Measurements from ENCODE around the gene MAP1LC3B.

The MAP1LC3B gene

DNA sequence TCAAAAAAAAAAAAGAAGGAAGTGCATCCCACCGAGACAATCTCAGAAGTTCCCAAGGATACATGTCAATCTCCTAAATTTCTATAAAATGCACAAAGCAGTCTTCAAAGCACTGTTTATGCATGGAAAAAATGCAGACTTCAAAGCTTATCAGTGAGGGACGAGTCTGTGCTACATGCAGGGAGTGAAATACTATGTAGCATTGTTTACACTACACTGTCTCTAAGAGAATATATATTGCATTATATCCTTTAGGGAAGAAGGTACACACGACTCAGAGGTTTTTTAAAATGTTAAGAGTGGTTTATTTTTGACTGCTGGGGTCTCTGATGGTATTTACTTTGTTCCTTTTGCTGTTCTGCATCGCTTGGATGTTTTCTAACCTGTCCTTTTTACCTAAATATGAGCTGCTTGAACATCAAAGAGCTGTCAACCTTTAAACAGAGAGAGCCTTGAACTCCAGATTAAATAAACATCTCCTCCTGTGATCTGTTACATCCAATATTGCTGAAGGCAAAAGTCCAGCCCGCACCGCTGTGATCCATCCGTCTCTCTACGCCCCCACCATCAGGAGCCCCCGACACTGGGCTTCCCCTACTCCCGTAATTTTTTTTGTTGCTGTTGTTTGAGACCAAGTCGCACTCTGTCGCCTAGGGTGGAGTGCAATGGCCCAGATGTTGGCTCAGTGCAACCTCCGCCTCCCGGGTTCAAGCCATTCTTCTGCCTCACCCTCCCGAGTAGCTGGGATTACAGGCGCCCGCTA is 9.9 kb upstream of the MAP1LC3B start:
- H4K91ac ChIP-seq (ENCODE audit: low read length) = no peak overlapping the region

DNA sequence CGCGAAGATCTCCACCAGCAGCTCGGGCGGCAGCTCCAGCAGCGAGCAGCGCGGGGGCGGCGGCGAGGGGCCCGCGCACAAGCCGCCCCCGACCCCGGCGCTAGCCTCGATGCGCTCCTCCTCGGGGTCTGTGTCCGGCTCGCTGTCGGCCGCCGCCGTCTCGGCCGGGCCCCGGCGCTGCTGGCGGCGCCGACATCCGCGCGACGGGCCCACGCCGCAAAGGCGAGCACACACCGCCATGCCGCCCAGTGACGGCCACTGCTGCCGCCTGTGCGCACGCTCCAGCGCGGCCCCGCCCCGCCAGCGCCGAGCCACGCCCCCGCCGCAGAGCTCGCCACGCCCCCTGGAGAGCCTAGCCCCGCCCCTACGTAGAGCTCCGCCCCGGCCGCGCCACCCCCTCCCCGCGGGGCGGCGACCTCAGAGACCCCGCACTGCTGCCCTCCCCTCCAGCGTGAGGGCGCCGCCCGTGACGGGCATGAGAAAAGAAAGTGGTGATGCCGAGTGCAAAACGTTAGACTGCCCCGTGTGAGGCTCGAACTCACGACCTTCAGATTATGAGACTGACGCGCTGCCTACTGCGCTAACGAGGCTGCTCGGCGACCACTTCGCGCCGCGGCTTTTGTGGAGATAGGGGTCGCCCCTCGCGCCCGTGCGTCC is 8.5 kb upstream of the MAP1LC3B start, which contains the start of gene FBXO31:
TSS of gene FBXO31 (minus strand) at position 272 of the 657 bp plus-strand sequence. CDS start at position 240, 32 bp downstream.
- Histone ChIP-seq H3K27ac (ENCODE audit: low read length, poor library complexity, severe bottlenecking) (peak within 1 kb of the TSS; percentile 61), H3K4ac (ENCODE audit: low read depth in 1 of 2, low read length in 2 of 2) (peak within 1 kb of the TSS; percentile 75), H3K9ac (ENCODE audit: low read length) (peak within 1 kb of the TSS; percentile 92), H3K4me1 (ENCODE audit: control insufficient read depth, insufficient read depth, low read depth, low read length) (peaks cover 23% of the 10 kb centered on the region), H3K79me1 (replicated peaks; ENCODE audit: low read length, poor library complexity, severe bottlenecking) (peaks cover 10% of the 10 kb centered on the region), H2BK5ac (ENCODE audit: low read depth, low read length, poor library complexity, severe bottlenecking) (no peak within 1 kb of the TSS), H2BK120ac (ENCODE audit: low read depth, low read length) (peak within 1 kb of the TSS; percentile 95), H4K91ac (ENCODE audit: low read length) (peak within 1 kb of the TSS; percentile 82), H2AFZ (ENCODE audit: low read depth, low read length) (peak within 1 kb of the TSS; percentile 33), H2AK5ac (ENCODE audit: low read length, severe bottlenecking) (no peak within 1 kb of the TSS), H2BK12ac (ENCODE audit: low read length in 2 of 2) (peak within 1 kb of the TSS in 1 of 2 experiments; percentile 52), H3K27me3 (ENCODE audit: control insufficient read depth in 1 of 2, insufficient read depth in 1 of 2, low read length in 2 of 2) (no peaks in the 10 kb centered on the region), H2BK15ac (ENCODE audit: low read depth, poor library complexity, severe bottlenecking) (peak within 1 kb of the TSS; percentile 73), H3K23ac (ENCODE audit: low read length in 2 of 2) (peak within 1 kb of the TSS in 1 of 2 experiments; percentile 57), H3K4me3 (ENCODE audit: insufficient read depth in 1 of 2, low read depth in 1 of 2, low read length in 2 of 2) (peak within 1 kb of the TSS; percentile 89 to 93), H3K4me2 (ENCODE audit: low read length, poor library complexity, severe bottlenecking) (peak within 1 kb of the TSS; percentile 96), H3K18ac (ENCODE audit: low read depth in 1 of 2, low read length in 2 of 2) (peak within 1 kb of the TSS; percentile 79 to 82), H4K8ac (ENCODE audit: low read length) (peak within 1 kb of the TSS; percentile 86), H3K14ac (ENCODE audit: low read length in 2 of 2) (peak within 1 kb of the TSS in 1 of 2 experiments; percentile 60), H3K36me3 (ENCODE audit: control insufficient read depth in 1 of 2, insufficient read depth in 2 of 2, low read depth in 1 of 2, low read length in 2 of 2) (peaks cover 0 to 3% of the 10 kb centered on the region in 2 experiments), H3K9me3 (ENCODE audit: control insufficient read depth, low read length) (no peaks in the 10 kb centered on the region)
- under 1% methylated on average over 60 of the region's 92 CpGs for WGBS
- peak; percentile 93 for DNase-seq

More for the DNA sequence above, 9.9 kb upstream of the MAP1LC3B start:
- Histone ChIP-seq H3K23ac (ENCODE audit: low read length in 2 of 2) (no peak overlapping the region), H3K4ac (ENCODE audit: low read depth in 1 of 2, low read length in 2 of 2) (no peak overlapping the region), H2BK15ac (ENCODE audit: low read depth, poor library complexity, severe bottlenecking) (no peak overlapping the region), H3K27me3 (ENCODE audit: control insufficient read depth in 1 of 2, insufficient read depth in 1 of 2, low read length in 2 of 2) (no peaks in the 10 kb centered on the region), H3K4me2 (ENCODE audit: low read length, poor library complexity, severe bottlenecking) (peak overlapping the region; percentile 70), H2BK12ac (ENCODE audit: low read length in 2 of 2) (no peak overlapping the region), H3K4me3 (ENCODE audit: insufficient read depth in 1 of 2, low read depth in 1 of 2, low read length in 2 of 2) (peak overlapping the region; percentile 89 to 93), H3K27ac (ENCODE audit: low read length, poor library complexity, severe bottlenecking) (no peak overlapping the region), H2BK120ac (ENCODE audit: low read depth, low read length) (no peak overlapping the region), H3K4me1 (ENCODE audit: control insufficient read depth, insufficient read depth, low read depth, low read length) (peaks cover 19% of the 10 kb centered on the region), H3K36me3 (ENCODE audit: control insufficient read depth in 1 of 2, insufficient read depth in 2 of 2, low read depth in 1 of 2, low read length in 2 of 2) (peaks cover 0 to 9% of the 10 kb centered on the region in 2 experiments), H3K14ac (ENCODE audit: low read length in 2 of 2) (no peak overlapping the region), H3K9me3 (ENCODE audit: control insufficient read depth, low read length) (no peaks in the 10 kb centered on the region), H2AFZ (ENCODE audit: low read depth, low read length) (no peak overlapping the region), H4K8ac (ENCODE audit: low read length) (no peak overlapping the region), H2BK5ac (ENCODE audit: low read depth, low read length, poor library complexity, severe bottlenecking) (no peak overlapping the region), H3K79me1 (replicated peaks; ENCODE audit: low read length, poor library complexity, severe bottlenecking) (peaks cover 13% of the 10 kb centered on the region), H3K9ac (ENCODE audit: low read length) (peak overlapping the region; percentile 90), H2AK5ac (ENCODE audit: low read length, severe bottlenecking) (no peak overlapping the region), H3K18ac (ENCODE audit: low read depth in 1 of 2, low read length in 2 of 2) (peak overlapping the region in 1 of 2 experiments; percentile 44)
- DNase-seq = peak; percentile 49
- 63% methylated on average over 14 of the region's 17 CpGs for WGBS

- Histone ChIP-seq H3K36me3 (ENCODE audit: control insufficient read depth in 1 of 2, insufficient read depth in 2 of 2, low read depth in 1 of 2, low read length in 2 of 2) (no peaks in the 10 kb centered on the region), H2AFZ (ENCODE audit: low read depth, low read length) (peak overlapping the region; percentile 33), H2BK15ac (ENCODE audit: low read depth, poor library complexity, severe bottlenecking) (peak overlapping the region; percentile 73), H3K14ac (ENCODE audit: low read length in 2 of 2) (peak overlapping the region in 1 of 2 experiments; percentile 44), H3K4me1 (ENCODE audit: control insufficient read depth, insufficient read depth, low read depth, low read length) (peaks cover 23% of the 10 kb centered on the region), H3K4me3 (ENCODE audit: insufficient read depth in 1 of 2, low read depth in 1 of 2, low read length in 2 of 2) (peak overlapping the region; percentile 89 to 93), H3K79me1 (replicated peaks; ENCODE audit: low read length, poor library complexity, severe bottlenecking) (peaks cover 11% of the 10 kb centered on the region), H2BK5ac (ENCODE audit: low read depth, low read length, poor library complexity, severe bottlenecking) (no peak overlapping the region), H3K27ac (ENCODE audit: low read length, poor library complexity, severe bottlenecking) (peak overlapping the region; percentile 54), H3K23ac (ENCODE audit: low read length in 2 of 2) (peak overlapping the region in 1 of 2 experiments; percentile 57), H4K8ac (ENCODE audit: low read length) (peak overlapping the region; percentile 86), H2BK120ac (ENCODE audit: low read depth, low read length) (peak overlapping the region; percentile 95), H3K4me2 (ENCODE audit: low read length, poor library complexity, severe bottlenecking) (peak overlapping the region; percentile 96), H4K91ac (ENCODE audit: low read length) (peak overlapping the region; percentile 82), H2BK12ac (ENCODE audit: low read length in 2 of 2) (peak overlapping the region in 1 of 2 experiments; percentile 51), H3K18ac (ENCODE audit: low read depth in 1 of 2, low read length in 2 of 2) (peak overlapping the region; percentile 61 to 82), H2AK5ac (ENCODE audit: low read length, severe bottlenecking) (no peak overlapping the region), H3K9ac (ENCODE audit: low read length) (peak overlapping the region; percentile 92), H3K9me3 (ENCODE audit: control insufficient read depth, low read length) (no peaks in the 10 kb centered on the region), H3K4ac (ENCODE audit: low read depth in 1 of 2, low read length in 2 of 2) (peak overlapping the region; percentile 13 to 65), H3K27me3 (ENCODE audit: control insufficient read depth in 1 of 2, insufficient read depth in 1 of 2, low read length in 2 of 2) (no peaks in the 10 kb centered on the region)
- WGBS = 5% methylated on average over 64 of the region's 64 CpGs
- DNase-seq = no peak
These were observed 7.8 kb upstream of the MAP1LC3B start for GRCh38 chr16:87384162-87384874.
